K562 (cell line): ENCODE data around the gene MPC2. TPM values are rescaled to one million over a fixed set of nuclear protein-coding genes. Genes with fewer than 3 reads are reported as not detected.

Experiments
- ATF1 ChIP-seq, 2 experiments: fragments of 450-650 bp in 1 of 2; IDR thresholded peaks; 2 replicates each; pipeline ENCODE4 v1.6.1; 2016; ENCODE audit warnings: missing compliant biosample characterization in 1 of 2, missing genetic modification characterization in 1 of 2
- COPS2 ChIP-seq: fragments of 450-650 bp; conservative IDR thresholded peaks from 2 replicates; pipeline ENCODE4 v1.6.1; 2016; ENCODE audit warnings: mild to moderate bottlenecking, moderate library complexity
- CREBBP ChIP-seq: IDR thresholded peaks from one replicate; pipeline ENCODE4 v1.6.1; 2012; ENCODE audit warnings: low read depth, mild to moderate bottlenecking, control low read depth, inconsistent platforms, low read length
- ESRRB ChIP-seq: fragments of 250-450 bp; sonication (Bioruptor Pico); IDR thresholded peaks from 2 replicates; pipeline ENCODE4 v1.5.0; 2020; ENCODE audit warnings: mild to moderate bottlenecking, moderate library complexity, borderline replicate concordance
- FIP1L1 ChIP-seq: fragments of 200-400 bp; formaldehyde crosslinking; IDR thresholded peaks from 2 replicates; pipeline ENCODE4 v1.6.1; 2018; ENCODE audit warnings: mild to moderate bottlenecking, low read depth, low read length; ENCODE audit not compliant: poor library complexity, severe bottlenecking
- GTF2A2 ChIP-seq: IDR thresholded peaks from 2 replicates; pipeline ENCODE4 v1.6.1; 2016; ENCODE audit warnings: mild to moderate bottlenecking, missing genetic modification characterization, missing compliant biosample characterization
- HEY1 ChIP-seq: fragments of 250-450 bp; sonication (Bioruptor Pico); IDR thresholded peaks from 2 replicates; pipeline ENCODE4 v1.5.0; 2020; ENCODE audit warnings: mild to moderate bottlenecking, moderate library complexity, borderline replicate concordance
- IFI16 ChIP-seq: fragments of 250-450 bp; sonication (Bioruptor Pico); IDR thresholded peaks from 2 replicates; pipeline ENCODE4 v2.1.2; 2022; ENCODE audit warnings: mild to moderate bottlenecking, inconsistent platforms
- KDM5B ChIP-seq: fragments of 200-600 bp; sonication (generic); IDR thresholded peaks from 2 replicates; pipeline ENCODE4 v1.6.1; 2012; ENCODE audit warnings: low read depth, mild to moderate bottlenecking, moderate library complexity, low read length, control low read depth, inconsistent platforms; ENCODE audit not compliant: insufficient replicate concordance
- KLF16 ChIP-seq: IDR thresholded peaks from 2 replicates; pipeline ENCODE4 v1.6.1; 2016; ENCODE audit warnings: antibody characterized with exemption
- MTA1 ChIP-seq: fragments of 450-650 bp; IDR thresholded peaks from 2 replicates; pipeline ENCODE4 v1.6.1; 2017; ENCODE audit warnings: borderline replicate concordance
- NELFE ChIP-seq: IDR thresholded peaks from 2 replicates; pipeline ENCODE4 v1.6.1; 2011; ENCODE audit warnings: mild to moderate bottlenecking; ENCODE audit not compliant: insufficient read depth, insufficient read length
- PYGO2 ChIP-seq: fragments of 450-650 bp; IDR thresholded peaks from 2 replicates; pipeline ENCODE4 v1.6.1; 2016; ENCODE audit warnings: mild to moderate bottlenecking, missing genetic modification characterization, moderate library complexity, missing compliant biosample characterization
- RAD21 ChIP-seq, 2 experiments: fragments of 250-450 bp in 1 of 2; fragments of 450-650 bp in 1 of 2; sonication (Bioruptor Pico) in 1 of 2; formaldehyde crosslinking in 1 of 2; IDR thresholded peaks in 1 of 2; conservative IDR thresholded peaks in 1 of 2; 2 replicates each; pipeline versions ENCODE4 v1.4.0 to v1.8.0; 2020 to 2022; ENCODE audit warnings: mild to moderate bottlenecking in 2 of 2, moderate library complexity in 1 of 2
- RFX1 ChIP-seq: fragments of 450-650 bp; IDR thresholded peaks from 2 replicates; pipeline ENCODE4 v1.6.1; 2016; ENCODE audit warnings: mild to moderate bottlenecking, moderate library complexity
- SIRT6 ChIP-seq: IDR thresholded peaks from one replicate; pipeline ENCODE4 v1.6.1; 2012; ENCODE audit warnings: low read depth, mild to moderate bottlenecking, control low read depth, inconsistent platforms, low read length, moderate library complexity
- SMARCA4 ChIP-seq: fragments of 450-650 bp; IDR thresholded peaks from 2 replicates; pipeline ENCODE4 v1.6.1; 2016
- SNRNP70 ChIP-seq: fragments of 200-400 bp; formaldehyde crosslinking; optimal IDR thresholded peaks from 2 replicates; pipeline ENCODE3; 2017; ENCODE audit warnings: low read depth, low read length
- ZNF165 ChIP-seq: fragments of 250-450 bp; sonication (Bioruptor Pico); IDR thresholded peaks from 2 replicates; pipeline ENCODE4 v1.4.0; 2020; ENCODE audit warnings: borderline replicate concordance
- ZNF197 ChIP-seq: fragments of 200-800 bp; sonication (Bioruptor generic); IDR thresholded peaks from 2 replicates; pipeline ENCODE4 v1.6.1; 2016; ENCODE audit warnings: low read depth, missing genetic modification characterization, missing compliant biosample characterization
- ZNF239 ChIP-seq: fragments of 250-450 bp; sonication (Bioruptor Pico); IDR thresholded peaks from 2 replicates; pipeline ENCODE4 v1.4.0; 2020; ENCODE audit warnings: mild to moderate bottlenecking
- ZNF263 ChIP-seq: sonication (generic); formaldehyde crosslinking; IDR thresholded peaks from 2 replicates; pipeline ENCODE4 v1.8.0; 2022; ENCODE audit warnings: mild to moderate bottlenecking, missing genetic modification reagents, borderline replicate concordance
- ZNF41 ChIP-seq: fragments of 250-450 bp; sonication (Bioruptor Pico); conservative IDR thresholded peaks from 2 replicates; pipeline ENCODE4 v1.4.0; 2020; ENCODE audit warnings: mild to moderate bottlenecking
- polyA plus RNA-seq, 8 experiments: library from polyadenylated mRNA; depleted of rRNA in 4 of 8; stranded (reverse) in 5 of 8; unstranded in 3 of 8; fragments of >200 nt; fragmentation: Nextera tagmentation in 2 of 8; fragmentation: Illumina TruSeq in 1 of 8; extraction: Ambion mirVana in 2 of 8; extraction: Trizol in 1 of 8; gene quantifications; 2 replicates each; pipeline versions ENCODE4 v1.2.1 to v1.2.3, GENCODE V29; 2011 to 2014; ENCODE audit warnings: inconsistent platforms in 1 of 8, missing spikeins in 1 of 8
- total RNA-seq, 7 experiments: library from RNA; depleted of rRNA in 6 of 7; stranded (reverse); fragments of >200 nt in 6 of 7; fragmentation: Illumina TruSeq in 2 of 7; extraction: Trizol in 2 of 7; gene quantifications; 2 replicates each; pipeline versions ENCODE4 v1.2.1 to v1.2.3, GENCODE V29; 2011 to 2021; ENCODE audit warnings: low replicate concordance in 1 of 7
- TF ChIP-seq, protein P1 (sequence below): fragments of 150-350 bp; IDR thresholded peaks from 2 replicates; pipeline ENCODE4 v1.6.1; 2014; ENCODE audit warnings: low read depth, mild to moderate bottlenecking, low read length, borderline replicate concordance
- TF ChIP-seq, protein P2 (sequence below): fragments of 450-650 bp; IDR thresholded peaks from one replicate; pipeline ENCODE4 v1.6.1; 2018; ENCODE audit warnings: mild to moderate bottlenecking, moderate library complexity; ENCODE audit not compliant: partially characterized antibody

MPC2 gene
- total and polyA plus RNA-seq, 9 of the 15 experiments (the other 6 are each of a cell fraction or from before 2014, with no cell fraction given), result 70.7 to 179 (median 144) TPM

DNA sequence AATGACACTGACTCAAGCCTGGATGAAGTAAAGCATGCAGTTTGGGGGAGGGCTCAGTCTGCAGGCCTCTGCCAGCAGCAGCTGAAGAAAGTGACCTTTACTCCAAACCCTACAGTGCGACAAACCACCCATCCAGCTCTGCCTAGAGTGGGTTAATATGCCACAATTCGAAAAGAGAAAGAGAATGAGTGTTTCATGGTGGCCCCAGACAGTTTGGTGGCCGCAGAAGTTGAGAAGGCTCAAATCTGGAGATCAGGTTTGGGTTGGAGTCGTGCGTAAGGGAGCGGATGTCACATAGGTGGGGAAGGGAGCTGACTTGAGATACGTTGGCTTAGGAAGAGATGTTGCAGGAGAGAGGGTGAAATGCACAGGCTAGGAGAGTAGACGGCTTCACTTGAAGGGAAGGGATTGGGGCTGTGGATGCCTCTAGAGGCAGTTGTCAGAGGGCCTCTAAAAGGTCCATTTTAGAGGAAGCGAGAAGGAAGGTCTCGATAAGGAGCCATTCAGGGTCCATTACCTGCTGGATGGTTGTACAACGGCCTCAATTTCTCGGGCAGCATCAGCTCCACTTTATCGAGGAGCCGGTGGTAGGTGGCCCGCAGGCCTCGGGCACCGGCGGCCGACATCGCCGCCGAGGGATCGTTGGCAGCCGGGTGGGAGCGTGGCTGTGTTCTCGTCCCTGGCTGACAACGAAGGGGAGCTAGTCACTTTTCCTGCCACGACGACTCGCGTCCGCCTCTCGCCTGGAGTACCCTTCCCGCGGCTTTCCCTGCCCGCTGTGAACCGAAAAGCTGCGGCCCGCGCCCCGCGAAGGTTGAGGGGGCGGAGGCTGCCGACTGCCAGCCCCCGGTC, 1.4 kb downstream of the MPC2 start (continued):
- TF ChIP-seq, protein P1, sequence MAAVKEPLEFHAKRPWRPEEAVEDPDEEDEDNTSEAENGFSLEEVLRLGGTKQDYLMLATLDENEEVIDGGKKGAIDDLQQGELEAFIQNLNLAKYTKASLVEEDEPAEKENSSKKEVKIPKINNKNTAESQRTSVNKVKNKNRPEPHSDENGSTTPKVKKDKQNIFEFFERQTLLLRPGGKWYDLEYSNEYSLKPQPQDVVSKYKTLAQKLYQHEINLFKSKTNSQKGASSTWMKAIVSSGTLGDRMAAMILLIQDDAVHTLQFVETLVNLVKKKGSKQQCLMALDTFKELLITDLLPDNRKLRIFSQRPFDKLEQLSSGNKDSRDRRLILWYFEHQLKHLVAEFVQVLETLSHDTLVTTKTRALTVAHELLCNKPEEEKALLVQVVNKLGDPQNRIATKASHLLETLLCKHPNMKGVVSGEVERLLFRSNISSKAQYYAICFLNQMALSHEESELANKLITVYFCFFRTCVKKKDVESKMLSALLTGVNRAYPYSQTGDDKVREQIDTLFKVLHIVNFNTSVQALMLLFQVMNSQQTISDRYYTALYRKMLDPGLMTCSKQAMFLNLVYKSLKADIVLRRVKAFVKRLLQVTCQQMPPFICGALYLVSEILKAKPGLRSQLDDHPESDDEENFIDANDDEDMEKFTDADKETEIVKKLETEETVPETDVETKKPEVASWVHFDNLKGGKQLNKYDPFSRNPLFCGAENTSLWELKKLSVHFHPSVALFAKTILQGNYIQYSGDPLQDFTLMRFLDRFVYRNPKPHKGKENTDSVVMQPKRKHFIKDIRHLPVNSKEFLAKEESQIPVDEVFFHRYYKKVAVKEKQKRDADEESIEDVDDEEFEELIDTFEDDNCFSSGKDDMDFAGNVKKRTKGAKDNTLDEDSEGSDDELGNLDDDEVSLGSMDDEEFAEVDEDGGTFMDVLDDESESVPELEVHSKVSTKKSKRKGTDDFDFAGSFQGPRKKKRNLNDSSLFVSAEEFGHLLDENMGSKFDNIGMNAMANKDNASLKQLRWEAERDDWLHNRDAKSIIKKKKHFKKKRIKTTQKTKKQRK, result no peak
- TF ChIP-seq HEY1 (no peak), CREBBP (no peak), ZNF165 (CRISPR knock-in tag) (peak; percentile 60; the same call in 1 of the 2 replicates), COPS2 (no peak), NELFE (no peak), GTF2A2 (tag) (no peak), FIP1L1 (peak; percentile 89), ZNF41 (CRISPR knock-in tag) (no peak), ZNF197 (CRISPR knock-in tag) (no peak), RAD21 (CRISPR knock-in tag; conservative IDR thresholded peaks at IDR 0.05 in 1 of 2, IDR thresholded peaks at IDR 0.05 in 1 of 2) (no peak), ATF1 (CRISPR knock-in tag; IDR thresholded peaks at IDR 0.05) (no peak), ATF1 (tag; IDR thresholded peaks at IDR 0.05) (no peak), SIRT6 (no peak), IFI16 (CRISPR knock-in tag) (no peak), RFX1 (no peak), MTA1 (peak; percentile 47), SMARCA4 (peak; percentile 48), ZNF239 (CRISPR knock-in tag) (no peak), ESRRB (CRISPR knock-in tag) (no peak), PYGO2 (tag) (no peak), KDM5B (peak; percentile 30), SNRNP70 (no peak), ZNF263 (CRISPR knock-in tag) (no peak), KLF16 (no peak)
- TF ChIP-seq, protein P2, sequence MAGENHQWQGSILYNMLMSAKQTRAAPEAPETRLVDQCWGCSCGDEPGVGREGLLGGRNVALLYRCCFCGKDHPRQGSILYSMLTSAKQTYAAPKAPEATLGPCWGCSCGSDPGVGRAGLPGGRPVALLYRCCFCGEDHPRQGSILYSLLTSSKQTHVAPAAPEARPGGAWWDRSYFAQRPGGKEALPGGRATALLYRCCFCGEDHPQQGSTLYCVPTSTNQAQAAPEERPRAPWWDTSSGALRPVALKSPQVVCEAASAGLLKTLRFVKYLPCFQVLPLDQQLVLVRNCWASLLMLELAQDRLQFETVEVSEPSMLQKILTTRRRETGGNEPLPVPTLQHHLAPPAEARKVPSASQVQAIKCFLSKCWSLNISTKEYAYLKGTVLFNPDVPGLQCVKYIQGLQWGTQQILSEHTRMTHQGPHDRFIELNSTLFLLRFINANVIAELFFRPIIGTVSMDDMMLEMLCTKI, result no peak
